IMR-90 (cell line): ENCODE results near the gene TAF1B. TPM values are rescaled to one million over a fixed set of nuclear protein-coding genes. Genes with fewer than 3 reads are reported as not detected.

ENCODE experiments used
- ATAC-seq: fragments of 200-7000 bp; cut with Tn5 transposase; 2 replicates; pipeline ENCODE4 v1.9.1; 2020; ENCODE audit warnings: low read depth, mild to moderate bottlenecking, moderate library complexity
- BruUV-seq: library from RNA; stranded (reverse); fragments of 400-500 nt; replicated peaks from 2 replicates; lab custom pipeline; 2021; lab: Mats Ljungman, UMichigan
- CTCF ChIA-PET: fragments of 300-600 bp; formaldehyde crosslinking; extraction: SDS; loops from one replicate; lab custom pipeline; 2021; ENCODE audit warnings: antibody characterized with exemption; lab: Yijun Ruan, JAX
- POLR2A ChIA-PET: fragments of 300-600 bp; sonication (Branson Sonifier 250); formaldehyde crosslinking; loops from one replicate; lab custom pipeline; 2022; ENCODE audit warnings: antibody characterized with exemption; ENCODE audit not compliant: unreplicated experiment; lab: Charles Lee
- DNase-seq: peaks from one replicate; pipeline ENCODE4 v3.0.0; 2013
- H2AFZ ChIP-seq: replicated peaks from 2 replicates; pipeline ENCODE3; 2013; ENCODE audit warnings: low read length, mild to moderate bottlenecking; ENCODE audit not compliant: poor library complexity
- H2AK5ac ChIP-seq: 2 replicates; pipeline ENCODE4 v1.6.1; 2013; ENCODE audit warnings: low read depth, low read length, inconsistent platforms
- H2AK9ac ChIP-seq: replicated peaks from 2 replicates; pipeline ENCODE3; 2013; ENCODE audit warnings: mild to moderate bottlenecking, low read depth, low read length, moderate library complexity; ENCODE audit not compliant: poor library complexity
- H2BK120ac ChIP-seq: 2 replicates; pipeline ENCODE4 v1.6.1; 2013; ENCODE audit warnings: low read depth, low read length, inconsistent platforms
- H2BK15ac ChIP-seq: 3 replicates; pipeline ENCODE4 v1.6.1; 2013; ENCODE audit warnings: low read depth, low read length, inconsistent platforms
- H2BK20ac ChIP-seq: 2 replicates; pipeline ENCODE4 v1.6.1; 2013; ENCODE audit warnings: low read depth, mild to moderate bottlenecking, inconsistent platforms, low read length, moderate library complexity
- H2BK5ac ChIP-seq: 2 replicates; pipeline ENCODE4 v1.6.1; 2013; ENCODE audit warnings: mild to moderate bottlenecking, low read depth, low read length, inconsistent platforms; ENCODE audit not compliant: poor library complexity, severe bottlenecking
- H3K14ac ChIP-seq: replicated peaks from 2 replicates; pipeline ENCODE4 v1.6.1; 2013; ENCODE audit warnings: low read depth, low read length, inconsistent platforms
- H3K18ac ChIP-seq: 2 replicates; pipeline ENCODE4 v1.6.1; 2013; ENCODE audit warnings: low read depth, low read length, control low read depth
- H3K23ac ChIP-seq: 2 replicates; pipeline ENCODE4 v1.6.1; 2013; ENCODE audit warnings: low read depth, low read length, inconsistent platforms
- H3K27ac ChIP-seq: 2 replicates; pipeline ENCODE4 v1.5.1; 2013; ENCODE audit warnings: mild to moderate bottlenecking, control low read depth, low read length; ENCODE audit not compliant: insufficient read depth
- H3K27me3 ChIP-seq: 2 replicates; pipeline ENCODE4 v1.6.1; 2013; ENCODE audit warnings: low read length; ENCODE audit not compliant: control insufficient read depth, insufficient read depth
- H3K36me3 ChIP-seq: 2 replicates; pipeline ENCODE4 v1.6.1; 2013; ENCODE audit warnings: low read length, mixed read lengths; ENCODE audit not compliant: control insufficient read depth, insufficient read depth
- H3K4ac ChIP-seq: 2 replicates; pipeline ENCODE4 v1.6.1; 2013; ENCODE audit warnings: low read depth, low read length, inconsistent platforms
- H3K4me1 ChIP-seq: 2 replicates; pipeline ENCODE4 v1.6.1; 2013; ENCODE audit warnings: low read length, mixed read lengths; ENCODE audit not compliant: control insufficient read depth, insufficient read depth
- H3K4me2 ChIP-seq: 2 replicates; pipeline ENCODE4 v1.6.1; 2013; ENCODE audit warnings: low read depth, mild to moderate bottlenecking, control low read depth, low read length, moderate library complexity
- H3K4me3 ChIP-seq: 2 replicates; pipeline ENCODE4 v1.5.1; 2013; ENCODE audit warnings: low read depth, mild to moderate bottlenecking, control low read depth, low read length, moderate library complexity; ENCODE audit not compliant: insufficient read depth
- H3K56ac ChIP-seq: 2 replicates; pipeline ENCODE4 v1.6.1; 2013; ENCODE audit warnings: low read length, inconsistent platforms; ENCODE audit not compliant: insufficient read depth; ENCODE audit errors: extremely low read depth
- H3K79me1 ChIP-seq, 2 experiments: 2 replicates each; pipeline ENCODE4 v1.6.1; 2013; ENCODE audit warnings: low read length in 2 of 2, inconsistent platforms in 1 of 2, low read depth in 1 of 2
- H3K9ac ChIP-seq: 2 replicates; pipeline ENCODE4 v1.6.1; 2013; ENCODE audit warnings: low read depth, low read length, control low read depth
- H3K9me1 ChIP-seq: 2 replicates; pipeline ENCODE4 v1.6.1; 2013; ENCODE audit warnings: low read length, inconsistent platforms; ENCODE audit not compliant: insufficient read depth
- H3K9me3 ChIP-seq: 2 replicates; pipeline ENCODE4 v1.6.1; 2013; ENCODE audit warnings: low read length; ENCODE audit not compliant: control insufficient read depth, insufficient read depth
- H4K20me1 ChIP-seq: 2 replicates; pipeline ENCODE4 v1.6.1; 2013; ENCODE audit warnings: low read length, inconsistent platforms; ENCODE audit not compliant: insufficient read depth
- H4K5ac ChIP-seq: 2 replicates; pipeline ENCODE4 v1.6.1; 2013; ENCODE audit warnings: mild to moderate bottlenecking, low read depth, low read length, control low read depth
- H4K8ac ChIP-seq, 2 experiments: 2 replicates each; pipeline ENCODE4 v1.6.1; 2013; ENCODE audit warnings: low read depth in 2 of 2, low read length in 2 of 2, control low read depth in 1 of 2, inconsistent platforms in 1 of 2
- H4K91ac ChIP-seq: 2 replicates; pipeline ENCODE4 v1.6.1; 2013; ENCODE audit warnings: low read depth, low read length, inconsistent platforms; ENCODE audit not compliant: insufficient read depth
- BHLHE40 ChIP-seq: fragments of 150-350 bp; IDR thresholded peaks from 2 replicates; pipeline ENCODE4 v1.6.1; 2016; ENCODE audit warnings: mild to moderate bottlenecking, low read depth, low read length
- CEBPB ChIP-seq: IDR thresholded peaks from 2 replicates; pipeline ENCODE4 v1.6.1; 2012; ENCODE audit warnings: low read depth, low read length, improper control_type of control experiment
- CHD1 ChIP-seq: IDR thresholded peaks from 2 replicates; pipeline ENCODE4 v1.6.1; 2012; ENCODE audit warnings: low read depth, low read length, improper control_type of control experiment
- CTCF ChIP-seq: conservative IDR thresholded peaks from 2 replicates; pipeline ENCODE4 v1.5.1; 2012; ENCODE audit warnings: mild to moderate bottlenecking, low read depth, low read length, improper control_type of control experiment
- FOS ChIP-seq: fragments of 150-350 bp; IDR thresholded peaks from 2 replicates; pipeline ENCODE4 v1.6.1; 2016; ENCODE audit warnings: low read depth, low read length
- MAFK ChIP-seq: IDR thresholded peaks from 2 replicates; pipeline ENCODE4 v1.6.1; 2012; ENCODE audit warnings: low read depth, low read length, improper control_type of control experiment
- MAZ ChIP-seq: IDR thresholded peaks from 2 replicates; pipeline ENCODE4 v1.6.1; 2012; ENCODE audit warnings: low read depth, mild to moderate bottlenecking, low read length, improper control_type of control experiment, moderate library complexity, borderline replicate concordance
- MXI1 ChIP-seq: IDR thresholded peaks from 2 replicates; pipeline ENCODE4 v1.6.1; 2012; ENCODE audit warnings: low read depth, mild to moderate bottlenecking, low read length, moderate library complexity, borderline replicate concordance
- NFE2L2 ChIP-seq: fragments of 150-350 bp; IDR thresholded peaks from 2 replicates; pipeline ENCODE4 v1.6.1; 2016; ENCODE audit warnings: low read depth, mild to moderate bottlenecking, low read length
- POLR2A ChIP-seq: IDR thresholded peaks from 2 replicates; pipeline ENCODE4 v1.6.1; 2012; ENCODE audit warnings: mild to moderate bottlenecking, low read depth, low read length
- RAD21 ChIP-seq: IDR thresholded peaks from 2 replicates; pipeline ENCODE4 v1.6.1; 2012; ENCODE audit warnings: low read length, improper control_type of control experiment
- RCOR1 ChIP-seq: IDR thresholded peaks from 2 replicates; pipeline ENCODE4 v1.6.1; 2012; ENCODE audit warnings: mild to moderate bottlenecking, low read length, improper control_type of control experiment; ENCODE audit not compliant: insufficient replicate concordance
- RFX5 ChIP-seq: IDR thresholded peaks from 2 replicates; pipeline ENCODE4 v1.8.0; 2012; ENCODE audit warnings: low read depth, mild to moderate bottlenecking, low read length, moderate library complexity
- SMC3 ChIP-seq: fragments of 150-350 bp; IDR thresholded peaks from 2 replicates; pipeline ENCODE4 v1.6.1; 2016; ENCODE audit warnings: low read depth, mild to moderate bottlenecking, antibody characterized with exemption, low read length, moderate library complexity
- WGBS, 2 experiments: methylation state at CpG; one replicate each; pipeline versions ENCODE4 v1.1.5 to v1.1.7; 2013; ENCODE audit warnings: missing lambda C conversion rate in 2 of 2; ENCODE audit not compliant: insufficient read length in 1 of 2; ENCODE audit errors: extremely low coverage in 2 of 2; 5-methylcytosine and 5-hydroxymethylcytosine counted together
- dilution Hi-C: fragments of 300-500 bp; cut with HindIII; formaldehyde crosslinking; loops from one replicate; pipeline ENCODE4 v1.14.3; 2018; ENCODE audit warnings: low sequenced_read_pairs; ENCODE audit not compliant: unreplicated experiment
- in situ Hi-C: fragments of 300-500 bp; cut with MboI; formaldehyde crosslinking; loops from 3 replicates; pipeline ENCODE4 v1.14.3; 2019; ENCODE audit warnings: low sequenced_read_pairs, inconsistent platforms, mixed read lengths
- intact Hi-C: fragments of 100-400 bp; cut with micrococcal nuclease; formaldehyde crosslinking; loops from 2 replicates; pipeline ENCODE4 v1.10.0; 2022
- polyA plus RNA-seq, 3 experiments: library from polyadenylated mRNA; depleted of rRNA; stranded (reverse); fragments of >200 nt; gene quantifications; 2 replicates each; pipeline ENCODE4 v1.2.3, GENCODE V29; 2012; ENCODE audit warnings: low replicate concordance in 1 of 3
- total RNA-seq: library from RNA; depleted of rRNA; stranded (reverse); fragments of >200 nt; gene quantifications from 2 replicates; pipeline ENCODE4 v1.2.3, GENCODE V29; 2012
- TF ChIP-seq, protein P1 (sequence below): fragments of 150-350 bp; IDR thresholded peaks from 2 replicates; pipeline ENCODE4 v1.6.1; 2017; ENCODE audit warnings: mild to moderate bottlenecking, antibody characterized with exemption, low read length, low read depth
- TF ChIP-seq, protein P2 (sequence below): fragments of 150-350 bp; IDR thresholded peaks from 2 replicates; pipeline ENCODE4 v1.6.1; 2016; ENCODE audit warnings: low read depth, mild to moderate bottlenecking, low read length, moderate library complexity, borderline replicate concordance

Gene TAF1B
- total and polyA plus RNA-seq, 2 of the 4 experiments (the other 2 are of a cell fraction), result 8.4 to 19.9 TPM

GRCh38 chr2:9948721-9949120, 105.4 kb downstream of the TAF1B start:
- Histone ChIP-seq H3K4me3 (no peak overlapping the region), H3K36me3 (no peaks in the 10 kb centered on the region), H3K4me1 (peaks cover 11% of the 10 kb centered on the region), H3K18ac (no peak overlapping the region), H2AK9ac (no peak overlapping the region), H3K23ac (no peak overlapping the region), H2AK5ac (no peak overlapping the region), H4K91ac (no peak overlapping the region; the same call in 1 of the 2 replicates), H3K4me2 (no peak overlapping the region), H3K27ac (no peak overlapping the region), H2BK120ac (no peak overlapping the region), H3K56ac (no peak overlapping the region), H3K27me3 (peaks cover 20% of the 10 kb centered on the region), H2AFZ (no peak overlapping the region), H3K79me1 (no peaks in the 10 kb centered on the region), H3K14ac (no peak overlapping the region), H3K9ac (no peak overlapping the region), H2BK20ac (no peak overlapping the region), H4K8ac (no peak overlapping the region), H3K4ac (peak overlapping the region; percentile 44; the same call in 1 of the 2 replicates), H2BK5ac (no peak overlapping the region), H2BK15ac (no peak overlapping the region), H3K9me1 (0 out of 2 replicates have a peak, but pooled peaks cover 2% of the 10 kb centered on the region), H4K20me1 (no peaks in the 10 kb centered on the region), H3K9me3 (no peaks in the 10 kb centered on the region), H4K5ac (no peak overlapping the region)
- intact Hi-C loops (loop anchor here (10.0 kb wide), 1 partner anchor 96 kb away; the partner anchor contains the start of gene KLF11), dilution Hi-C loops (no loop called here), in situ Hi-C loops (no loop called here)
- TF ChIP-seq RCOR1 (no peak), CHD1 (no peak), NFE2L2 (no peak), POLR2A (no peak), BHLHE40 (no peak), CEBPB (no peak), SMC3 (no peak), MAZ (no peak), FOS (no peak), MXI1 (no peak), RFX5 (no peak), RAD21 (no peak), CTCF (no peak), MAFK (no peak)
- TF ChIP-seq, protein P1, sequence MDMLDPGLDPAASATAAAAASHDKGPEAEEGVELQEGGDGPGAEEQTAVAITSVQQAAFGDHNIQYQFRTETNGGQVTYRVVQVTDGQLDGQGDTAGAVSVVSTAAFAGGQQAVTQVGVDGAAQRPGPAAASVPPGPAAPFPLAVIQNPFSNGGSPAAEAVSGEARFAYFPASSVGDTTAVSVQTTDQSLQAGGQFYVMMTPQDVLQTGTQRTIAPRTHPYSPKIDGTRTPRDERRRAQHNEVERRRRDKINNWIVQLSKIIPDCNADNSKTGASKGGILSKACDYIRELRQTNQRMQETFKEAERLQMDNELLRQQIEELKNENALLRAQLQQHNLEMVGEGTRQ, result no peak
- TF ChIP-seq, protein P2, sequence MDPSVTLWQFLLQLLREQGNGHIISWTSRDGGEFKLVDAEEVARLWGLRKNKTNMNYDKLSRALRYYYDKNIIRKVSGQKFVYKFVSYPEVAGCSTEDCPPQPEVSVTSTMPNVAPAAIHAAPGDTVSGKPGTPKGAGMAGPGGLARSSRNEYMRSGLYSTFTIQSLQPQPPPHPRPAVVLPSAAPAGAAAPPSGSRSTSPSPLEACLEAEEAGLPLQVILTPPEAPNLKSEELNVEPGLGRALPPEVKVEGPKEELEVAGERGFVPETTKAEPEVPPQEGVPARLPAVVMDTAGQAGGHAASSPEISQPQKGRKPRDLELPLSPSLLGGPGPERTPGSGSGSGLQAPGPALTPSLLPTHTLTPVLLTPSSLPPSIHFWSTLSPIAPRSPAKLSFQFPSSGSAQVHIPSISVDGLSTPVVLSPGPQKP, result no peak
- ChIA-PET CTCF (no interaction called here), POLR2A (no interaction called here)
- ATAC-seq (no peak), DNase-seq (no peak)
- no TSS peak for BruUV-seq
- 94% methylated on average over 2 of the region's 6 CpGs; no CpG with 5 or more reads in 1 of the 2 experiments for WGBS, 2 experiments
